ENCODE results near the gene TMBIM1.

- TF ChIP-seq, protein P1, sequence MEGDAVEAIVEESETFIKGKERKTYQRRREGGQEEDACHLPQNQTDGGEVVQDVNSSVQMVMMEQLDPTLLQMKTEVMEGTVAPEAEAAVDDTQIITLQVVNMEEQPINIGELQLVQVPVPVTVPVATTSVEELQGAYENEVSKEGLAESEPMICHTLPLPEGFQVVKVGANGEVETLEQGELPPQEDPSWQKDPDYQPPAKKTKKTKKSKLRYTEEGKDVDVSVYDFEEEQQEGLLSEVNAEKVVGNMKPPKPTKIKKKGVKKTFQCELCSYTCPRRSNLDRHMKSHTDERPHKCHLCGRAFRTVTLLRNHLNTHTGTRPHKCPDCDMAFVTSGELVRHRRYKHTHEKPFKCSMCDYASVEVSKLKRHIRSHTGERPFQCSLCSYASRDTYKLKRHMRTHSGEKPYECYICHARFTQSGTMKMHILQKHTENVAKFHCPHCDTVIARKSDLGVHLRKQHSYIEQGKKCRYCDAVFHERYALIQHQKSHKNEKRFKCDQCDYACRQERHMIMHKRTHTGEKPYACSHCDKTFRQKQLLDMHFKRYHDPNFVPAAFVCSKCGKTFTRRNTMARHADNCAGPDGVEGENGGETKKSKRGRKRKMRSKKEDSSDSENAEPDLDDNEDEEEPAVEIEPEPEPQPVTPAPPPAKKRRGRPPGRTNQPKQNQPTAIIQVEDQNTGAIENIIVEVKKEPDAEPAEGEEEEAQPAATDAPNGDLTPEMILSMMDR (IDR thresholded peaks at IDR 0.05; ENCODE audit: low read depth, low read length) = no peak
- TF ChIP-seq, protein P2, sequence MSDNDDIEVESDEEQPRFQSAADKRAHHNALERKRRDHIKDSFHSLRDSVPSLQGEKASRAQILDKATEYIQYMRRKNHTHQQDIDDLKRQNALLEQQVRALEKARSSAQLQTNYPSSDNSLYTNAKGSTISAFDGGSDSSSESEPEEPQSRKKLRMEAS (IDR thresholded peaks at IDR 0.05; ENCODE audit: low read depth, low read length) = no peak
- TF ChIP-seq POLR2A (IDR thresholded peaks at IDR 0.05; ENCODE audit: extremely low read depth, insufficient read length) = no peak
These were observed 39.6 kb downstream of the TMBIM1 start for GRCh38 chr2:218252509-218253231.

Data from NB4 (cell line).